SH-SY5Y (cell line): ENCODE measurements around the gene CLIC4.

Experiments used
- GATA2 ChIP-seq: IDR thresholded peaks from 2 replicates; pipeline ENCODE4 v1.6.1; 2011; ENCODE audit warnings: mild to moderate bottlenecking, low read depth, low read length
- GATA3 ChIP-seq: IDR thresholded peaks from 2 replicates; pipeline ENCODE4 v1.6.1; 2011; ENCODE audit warnings: low read depth, mild to moderate bottlenecking, low read length, moderate library complexity

DNA sequence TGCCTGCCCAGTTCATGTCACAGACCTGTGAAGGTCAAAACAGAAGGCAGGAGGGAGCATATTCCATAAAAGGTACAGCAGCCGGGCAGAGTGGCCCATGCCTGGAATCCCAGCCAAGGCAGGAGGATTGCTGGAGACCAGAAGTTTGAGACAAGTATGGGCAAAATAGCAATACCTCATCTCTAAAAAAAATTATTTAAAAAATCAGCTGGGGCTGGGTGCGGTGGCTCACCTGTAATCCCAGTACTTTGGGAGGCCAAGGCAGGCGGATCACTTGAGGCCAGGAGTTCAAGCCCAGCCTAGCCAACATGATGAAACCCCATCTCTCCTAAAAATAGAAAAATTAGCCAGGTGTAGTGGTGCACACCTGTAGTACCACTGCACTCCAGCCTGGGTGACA, 120.3 kb downstream of the CLIC4 start:
- TF ChIP-seq GATA3 (no peak), GATA2 (no peak)
